Measurements from ENCODE around the gene ZNF185. TPM values are rescaled to one million over a fixed set of nuclear protein-coding genes. Genes with fewer than 3 reads are reported as not detected.

The ZNF185 gene
- total RNA-seq, 1 experiment from 2014 or later = 5.9 TPM

DNA sequence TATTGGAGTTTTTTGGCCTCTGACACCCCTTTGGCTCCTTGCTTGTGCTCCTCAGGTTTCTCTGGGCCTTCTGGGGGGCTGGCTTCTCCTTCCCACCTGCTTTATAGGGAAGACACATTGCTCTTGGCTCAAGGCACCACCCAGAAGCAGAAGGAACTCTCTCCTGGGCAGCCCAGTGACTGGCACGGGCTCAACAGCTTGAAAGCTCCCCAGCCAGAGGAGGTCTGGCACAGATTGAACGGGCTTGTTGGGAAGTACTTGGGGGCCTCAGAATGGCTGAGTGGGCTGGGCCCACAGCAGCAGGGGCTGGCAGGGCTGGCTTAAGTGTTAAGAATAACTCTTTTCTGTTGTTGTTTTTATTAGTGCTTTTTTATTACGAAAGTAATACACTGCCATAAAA lies 11.2 kb upstream of the ZNF185 start:
- Mint-ChIP-seq H3K27me3 (ENCODE audit: insufficient read depth, unreplicated experiment) (peaks cover 19% of the 10 kb centered on the region), H3K4me3 (ENCODE audit: unreplicated experiment) (no peak overlapping the region), H3K27ac (ENCODE audit: unreplicated experiment) (no peak overlapping the region), H3K36me3 (ENCODE audit: insufficient read depth, unreplicated experiment) (peaks cover 9% of the 10 kb centered on the region), H3K9me3 (ENCODE audit: unreplicated experiment) (no peaks in the 10 kb centered on the region), H3K4me1 (ENCODE audit: low read depth, unreplicated experiment) (no peaks in the 10 kb centered on the region)
- ChIA-PET POLR2A (no interaction called here), CTCF (no interaction called here)
- TF ChIP-seq, protein P1, sequence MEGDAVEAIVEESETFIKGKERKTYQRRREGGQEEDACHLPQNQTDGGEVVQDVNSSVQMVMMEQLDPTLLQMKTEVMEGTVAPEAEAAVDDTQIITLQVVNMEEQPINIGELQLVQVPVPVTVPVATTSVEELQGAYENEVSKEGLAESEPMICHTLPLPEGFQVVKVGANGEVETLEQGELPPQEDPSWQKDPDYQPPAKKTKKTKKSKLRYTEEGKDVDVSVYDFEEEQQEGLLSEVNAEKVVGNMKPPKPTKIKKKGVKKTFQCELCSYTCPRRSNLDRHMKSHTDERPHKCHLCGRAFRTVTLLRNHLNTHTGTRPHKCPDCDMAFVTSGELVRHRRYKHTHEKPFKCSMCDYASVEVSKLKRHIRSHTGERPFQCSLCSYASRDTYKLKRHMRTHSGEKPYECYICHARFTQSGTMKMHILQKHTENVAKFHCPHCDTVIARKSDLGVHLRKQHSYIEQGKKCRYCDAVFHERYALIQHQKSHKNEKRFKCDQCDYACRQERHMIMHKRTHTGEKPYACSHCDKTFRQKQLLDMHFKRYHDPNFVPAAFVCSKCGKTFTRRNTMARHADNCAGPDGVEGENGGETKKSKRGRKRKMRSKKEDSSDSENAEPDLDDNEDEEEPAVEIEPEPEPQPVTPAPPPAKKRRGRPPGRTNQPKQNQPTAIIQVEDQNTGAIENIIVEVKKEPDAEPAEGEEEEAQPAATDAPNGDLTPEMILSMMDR (IDR thresholded peaks at IDR 0.05; ENCODE audit: insufficient read depth in 1 of 2, low read depth in 1 of 2, low read length in 1 of 2, severe bottlenecking in 1 of 2, unreplicated experiment in 1 of 2) = no peak
- Histone ChIP-seq H3K4me1 (no peaks in the 10 kb centered on the region), H3K4me3 (ENCODE audit: low read depth, low read length) (no peak overlapping the region), H3K9me3 (no peaks in the 10 kb centered on the region), H3K27me3 (replicated peaks; ENCODE audit: control insufficient read depth, insufficient read depth, low read length) (no peaks in the 10 kb centered on the region), H3K36me3 (ENCODE audit: control insufficient read depth, insufficient read depth, low read length) (no peaks in the 10 kb centered on the region)
- no peak for DNase-seq
- intact Hi-C loops (cut with micrococcal nuclease; ENCODE audit: unreplicated experiment) = no loop called here
- no TSS peak for BruUV-seq (replicated peaks)

DNA sequence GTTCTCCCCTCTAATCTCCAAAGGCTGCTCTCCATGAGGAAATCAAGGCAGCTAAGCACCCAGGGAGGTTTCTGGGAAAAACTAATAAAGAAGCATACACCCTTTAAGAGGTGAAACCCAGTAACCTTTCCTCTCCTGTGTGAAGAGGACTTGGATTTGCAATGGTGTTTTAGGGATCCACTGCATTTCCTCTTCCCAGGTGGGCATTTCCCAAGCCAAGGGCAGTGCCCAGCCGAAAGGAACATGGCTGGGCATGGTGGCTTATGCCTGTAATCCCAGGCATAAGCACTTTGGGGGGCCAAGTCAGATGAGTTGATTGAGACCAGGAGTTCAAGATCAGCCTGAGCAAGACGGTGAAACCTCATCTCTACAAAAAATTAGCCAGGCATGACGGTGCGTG lies 5.4 kb upstream of the ZNF185 start:
- no TSS peak for BruUV-seq (replicated peaks)
- Mint-ChIP-seq H3K27me3 (ENCODE audit: insufficient read depth, unreplicated experiment) (peaks cover 19% of the 10 kb centered on the region), H3K36me3 (ENCODE audit: insufficient read depth, unreplicated experiment) (no peaks in the 10 kb centered on the region)

DNA sequence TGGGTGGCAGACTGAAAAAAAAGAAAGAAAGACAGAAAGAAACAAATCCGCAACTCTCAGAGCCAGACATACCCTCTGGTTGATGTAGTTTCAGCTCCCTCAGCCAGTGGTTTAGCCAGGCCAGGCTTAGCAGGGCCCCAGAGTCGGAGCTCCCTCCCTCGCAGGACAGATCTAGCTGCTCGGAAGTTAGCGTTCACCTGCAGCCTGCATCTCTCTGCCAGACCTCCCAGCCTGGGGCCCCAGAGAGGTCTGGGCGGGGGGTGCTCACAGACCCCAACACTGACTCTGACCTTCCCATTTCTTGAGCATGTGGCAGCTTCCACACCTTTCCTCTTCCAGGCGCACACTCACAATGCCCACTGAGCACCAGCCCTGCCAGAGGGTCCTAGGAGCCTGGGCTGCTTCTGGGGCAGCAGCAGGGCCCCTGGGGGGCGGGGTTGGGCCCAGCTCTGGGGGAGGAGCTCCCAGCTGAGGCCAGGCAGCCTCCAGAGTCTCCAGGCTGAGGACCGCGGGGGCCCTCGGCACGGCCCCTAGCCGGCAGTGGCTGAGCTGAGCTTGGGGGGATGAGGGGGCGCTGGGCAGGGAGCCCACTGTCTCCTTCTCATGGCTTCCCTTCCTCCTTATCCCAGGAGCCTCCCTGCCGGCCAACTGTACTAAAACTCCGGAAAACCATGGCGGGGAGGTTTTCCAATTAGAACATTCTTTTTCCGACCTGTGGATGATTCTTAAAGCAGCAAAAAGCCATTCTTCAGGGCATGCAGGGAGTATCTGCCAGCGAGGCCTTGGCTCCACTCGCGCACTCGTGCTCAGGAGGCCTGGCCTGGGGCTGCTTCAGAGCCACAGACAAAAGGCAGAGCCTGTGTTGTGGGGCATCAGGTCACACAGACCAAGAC lies 4.6 kb upstream of the ZNF185 start:
- intact Hi-C loops (cut with micrococcal nuclease; ENCODE audit: unreplicated experiment) = no loop called here
- H3K4me3 ChIP-seq (ENCODE audit: low read depth, low read length) = no peak overlapping the region
- no peak overlapping the region for H3K27ac Mint-ChIP-seq (ENCODE audit: unreplicated experiment)
- peaks cover 17% of the 10 kb centered on the region for H3K27me3 Mint-ChIP-seq (ENCODE audit: insufficient read depth, unreplicated experiment)
- H3K4me1 Mint-ChIP-seq (ENCODE audit: low read depth, unreplicated experiment) = peaks cover 12% of the 10 kb centered on the region
- no peaks in the 10 kb centered on the region for H3K36me3 Mint-ChIP-seq (ENCODE audit: insufficient read depth, unreplicated experiment)
- no peaks in the 10 kb centered on the region for H3K9me3 ChIP-seq
- no peak for DNase-seq
- no TSS peak for BruUV-seq (replicated peaks)
- H3K4me1 ChIP-seq = peaks cover 9% of the 10 kb centered on the region
- no peaks in the 10 kb centered on the region for H3K36me3 ChIP-seq (ENCODE audit: control insufficient read depth, insufficient read depth, low read length)
- no peaks in the 10 kb centered on the region for H3K9me3 Mint-ChIP-seq (ENCODE audit: unreplicated experiment)
- CTCF ChIA-PET = interaction anchor here (0.6 kb wide), 1 partner anchor 12 kb away, joined by 5 read pairs; no protein-coding TSS in a partner anchor
- POLR2A ChIA-PET = no interaction called here
- no peak overlapping the region for H3K4me3 Mint-ChIP-seq (ENCODE audit: unreplicated experiment)
- H3K27me3 ChIP-seq (replicated peaks; ENCODE audit: control insufficient read depth, insufficient read depth, low read length) = no peaks in the 10 kb centered on the region
- TF ChIP-seq, protein P1 (IDR thresholded peaks at IDR 0.05; ENCODE audit: insufficient read depth in 1 of 2, low read depth in 1 of 2, low read length in 1 of 2, severe bottlenecking in 1 of 2, unreplicated experiment in 1 of 2) = no peak

More for the DNA sequence above, 5.4 kb upstream of the ZNF185 start:
- no peak overlapping the region for H3K27ac Mint-ChIP-seq (ENCODE audit: unreplicated experiment)
- no peak overlapping the region for H3K4me3 Mint-ChIP-seq (ENCODE audit: unreplicated experiment)
- POLR2A ChIA-PET = no interaction called here
- H3K9me3 Mint-ChIP-seq (ENCODE audit: unreplicated experiment) = no peaks in the 10 kb centered on the region
- CTCF ChIA-PET = interaction anchor here (0.6 kb wide), 1 partner anchor 13 kb away, joined by 5 read pairs; no protein-coding TSS in a partner anchor
- Histone ChIP-seq H3K9me3 (no peaks in the 10 kb centered on the region), H3K27me3 (replicated peaks; ENCODE audit: control insufficient read depth, insufficient read depth, low read length) (no peaks in the 10 kb centered on the region), H3K36me3 (ENCODE audit: control insufficient read depth, insufficient read depth, low read length) (no peaks in the 10 kb centered on the region), H3K4me1 (peaks cover 8% of the 10 kb centered on the region), H3K4me3 (ENCODE audit: low read depth, low read length) (no peak overlapping the region)
- H3K4me1 Mint-ChIP-seq (ENCODE audit: low read depth, unreplicated experiment) = peaks cover 12% of the 10 kb centered on the region
- TF ChIP-seq, protein P1 (IDR thresholded peaks at IDR 0.05; ENCODE audit: insufficient read depth in 1 of 2, low read depth in 1 of 2, low read length in 1 of 2, severe bottlenecking in 1 of 2, unreplicated experiment in 1 of 2) = no peak
- intact Hi-C loops (cut with micrococcal nuclease; ENCODE audit: unreplicated experiment) = no loop called here
- no peak for DNase-seq

All from Caco-2 (cell line).